ENCODE results near the gene REPS2. TPM values are rescaled to one million over a fixed set of nuclear protein-coding genes. Genes with fewer than 3 reads are reported as not detected.

The REPS2 gene
- total RNA-seq, 1 experiment from 2014 or later: 3.7 TPM

DNA sequence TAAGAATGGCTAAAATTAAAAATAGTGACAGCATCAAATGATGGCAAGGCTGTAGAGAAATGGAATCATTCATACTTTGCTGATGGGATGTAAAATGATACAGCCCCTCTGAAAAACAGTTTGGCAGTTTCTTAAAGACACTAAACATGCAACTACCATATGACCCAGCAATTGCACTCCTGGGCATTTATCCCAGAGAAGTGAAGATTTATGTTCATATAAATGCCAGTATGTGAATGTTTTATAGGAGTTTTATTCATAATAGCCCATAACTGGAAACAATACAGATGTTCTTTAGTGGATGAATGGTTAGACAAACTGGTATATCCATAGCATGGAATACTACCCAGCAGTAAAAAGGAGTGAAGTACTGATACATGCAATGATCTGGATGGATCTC, 43.3 kb downstream of the REPS2 start:
- H3K79me1 ChIP-seq (ENCODE audit: insufficient read depth, low read depth, low read length, poor library complexity, severe bottlenecking): no peaks in the 10 kb centered on the region
- H3K4me1 ChIP-seq (ENCODE audit: insufficient read depth, low read length): no peaks in the 10 kb centered on the region
- Mint-ChIP-seq H3K36me3 (ENCODE audit: insufficient read depth in 1 of 3, low read depth in 3 of 3) (no peaks in the 10 kb centered on the region), H3K4me1 (peaks cover 2 to 5% of the 10 kb centered on the region in 2 experiments; a peak in 3 of 4 replicates), H3K27ac (no peak overlapping the region), H3K27me3 (ENCODE audit: low read depth) (peaks cover 12% of the 10 kb centered on the region), H3K9me3 (peaks cover 6 to 8% of the 10 kb centered on the region in 2 experiments; a peak in 4 of 5 replicates), H3K4me3 (no peak overlapping the region)
- H3K9me3 ChIP-seq (ENCODE audit: control insufficient read depth, low read depth, low read length): no peaks in the 10 kb centered on the region
- DNase-seq: no peak
- no peak overlapping the region for H2BK120ac ChIP-seq (ENCODE audit: low read depth, low read length, poor library complexity, severe bottlenecking)
- no peaks in the 10 kb centered on the region for H4K20me1 ChIP-seq (ENCODE audit: control insufficient read depth, insufficient read depth, insufficient read length)
- no peaks in the 10 kb centered on the region for H3K23me2 ChIP-seq (ENCODE audit: insufficient read length, low read depth, low read length, poor library complexity, severe bottlenecking)
- H4K5ac ChIP-seq (ENCODE audit: insufficient read length, low read depth, low read length): no peak overlapping the region
- H3K4ac ChIP-seq (ENCODE audit: low read depth, low read length): no peak overlapping the region
- H3K4me2 ChIP-seq (ENCODE audit: insufficient read depth, insufficient read length, low read length): no peak overlapping the region
- H3K27ac ChIP-seq (ENCODE audit: insufficient read length, low read depth, low read length): no peak overlapping the region
- H3K9ac ChIP-seq (ENCODE audit: extremely low read depth, insufficient read length, low read length): no peak overlapping the region
- no peak overlapping the region for H2AK5ac ChIP-seq (ENCODE audit: insufficient read length, low read length)
- no peaks in the 10 kb centered on the region for H3K79me2 ChIP-seq (ENCODE audit: insufficient read depth, low read length)
- no peak overlapping the region for H4K91ac ChIP-seq (ENCODE audit: insufficient read length, low read depth, low read length)
- no peak overlapping the region for H4K8ac ChIP-seq (replicated peaks; ENCODE audit: insufficient read length, low read depth, low read length)
- H3K56ac ChIP-seq (ENCODE audit: insufficient read length, low read depth, low read length): no peak overlapping the region
- H2BK20ac ChIP-seq (ENCODE audit: low read depth, low read length, poor library complexity, severe bottlenecking): no peak overlapping the region
- no peaks in the 10 kb centered on the region for H3K27me3 ChIP-seq (ENCODE audit: insufficient read depth, low read length)
- H2BK15ac ChIP-seq (ENCODE audit: low read depth, low read length): no peak overlapping the region
- no peak overlapping the region for H3K18ac ChIP-seq (ENCODE audit: insufficient read length, low read depth, low read length)
- no peak overlapping the region for H2BK12ac ChIP-seq (ENCODE audit: insufficient read length, low read depth, low read length)
- no peak overlapping the region for H2BK5ac ChIP-seq (ENCODE audit: insufficient read length, low read length)
- H2AFZ ChIP-seq (ENCODE audit: low read length): no peak overlapping the region
- H3K14ac ChIP-seq (ENCODE audit: insufficient read depth, low read length): no peak overlapping the region
- TF ChIP-seq, protein P1, sequence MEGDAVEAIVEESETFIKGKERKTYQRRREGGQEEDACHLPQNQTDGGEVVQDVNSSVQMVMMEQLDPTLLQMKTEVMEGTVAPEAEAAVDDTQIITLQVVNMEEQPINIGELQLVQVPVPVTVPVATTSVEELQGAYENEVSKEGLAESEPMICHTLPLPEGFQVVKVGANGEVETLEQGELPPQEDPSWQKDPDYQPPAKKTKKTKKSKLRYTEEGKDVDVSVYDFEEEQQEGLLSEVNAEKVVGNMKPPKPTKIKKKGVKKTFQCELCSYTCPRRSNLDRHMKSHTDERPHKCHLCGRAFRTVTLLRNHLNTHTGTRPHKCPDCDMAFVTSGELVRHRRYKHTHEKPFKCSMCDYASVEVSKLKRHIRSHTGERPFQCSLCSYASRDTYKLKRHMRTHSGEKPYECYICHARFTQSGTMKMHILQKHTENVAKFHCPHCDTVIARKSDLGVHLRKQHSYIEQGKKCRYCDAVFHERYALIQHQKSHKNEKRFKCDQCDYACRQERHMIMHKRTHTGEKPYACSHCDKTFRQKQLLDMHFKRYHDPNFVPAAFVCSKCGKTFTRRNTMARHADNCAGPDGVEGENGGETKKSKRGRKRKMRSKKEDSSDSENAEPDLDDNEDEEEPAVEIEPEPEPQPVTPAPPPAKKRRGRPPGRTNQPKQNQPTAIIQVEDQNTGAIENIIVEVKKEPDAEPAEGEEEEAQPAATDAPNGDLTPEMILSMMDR (conservative IDR thresholded peaks at IDR 0.05): no peak
- no peak overlapping the region for H3K23ac ChIP-seq (ENCODE audit: insufficient read length, low read depth, low read length)
- H3T11ph ChIP-seq (ENCODE audit: low read length): no peak overlapping the region
